ENCODE results near the gene ANKMY2.

Gene ANKMY2

GRCh38 chr7:16657656-16658279, 12.2 kb upstream of the ANKMY2 start:
- no peak for DNase-seq

- no peak for DNase-seq
These were observed 10.6 kb upstream of the ANKMY2 start for GRCh38 chr7:16656141-16656540.

- DNase-seq: no peak
These were observed 9.8 kb upstream of the ANKMY2 start for GRCh38 chr7:16655394-16655793.

DNA sequence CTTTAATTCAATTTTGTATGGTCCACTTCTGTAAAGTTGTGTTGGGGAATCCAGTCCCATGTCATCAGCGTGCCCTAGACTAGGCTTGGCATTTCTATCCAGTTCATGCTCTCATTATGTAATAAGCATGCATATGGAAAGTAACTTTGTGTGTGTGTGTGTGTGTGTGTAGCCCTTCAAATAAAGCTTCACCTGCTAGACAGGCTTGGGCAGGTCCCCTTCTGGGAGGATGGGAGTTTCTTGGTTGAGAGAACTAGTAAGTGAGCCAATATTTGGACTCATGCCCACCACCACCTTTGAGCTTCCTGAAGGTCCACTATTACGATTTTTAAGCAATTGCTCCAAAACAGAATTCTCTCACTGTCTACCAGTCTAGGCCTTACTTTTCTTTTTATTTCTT, 7.3 kb upstream of the ANKMY2 start:
- DNase-seq: no peak

GRCh38 chr7:16652240-16652583, 6.7 kb upstream of the ANKMY2 start:
- no peak for DNase-seq

GRCh38 chr7:16651396-16652239, 6.1 kb upstream of the ANKMY2 start:
- DNase-seq: no peak

- no peak for DNase-seq
These were observed 4.7 kb upstream of the ANKMY2 start for GRCh38 chr7:16650266-16650665.

DNA sequence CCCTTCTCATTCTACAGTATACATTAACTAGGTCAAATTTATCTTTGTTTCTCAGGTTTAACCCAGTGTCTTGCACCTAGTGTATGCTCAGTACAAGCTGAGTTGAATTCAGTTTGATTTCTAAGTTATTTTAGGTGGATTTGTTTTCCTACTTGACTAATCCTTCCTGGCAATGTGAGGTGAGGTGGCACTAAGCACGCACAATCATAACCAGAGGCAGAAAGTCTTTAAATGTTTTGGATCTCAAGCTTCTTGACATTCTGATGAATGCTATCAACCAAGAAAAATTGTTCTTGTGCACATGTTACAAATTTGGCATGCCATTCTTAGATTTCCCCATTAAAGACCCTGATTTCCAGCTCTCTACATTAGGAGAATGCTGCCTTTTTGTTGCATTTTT, 3.6 kb upstream of the ANKMY2 start:
- DNase-seq: no peak

DNA sequence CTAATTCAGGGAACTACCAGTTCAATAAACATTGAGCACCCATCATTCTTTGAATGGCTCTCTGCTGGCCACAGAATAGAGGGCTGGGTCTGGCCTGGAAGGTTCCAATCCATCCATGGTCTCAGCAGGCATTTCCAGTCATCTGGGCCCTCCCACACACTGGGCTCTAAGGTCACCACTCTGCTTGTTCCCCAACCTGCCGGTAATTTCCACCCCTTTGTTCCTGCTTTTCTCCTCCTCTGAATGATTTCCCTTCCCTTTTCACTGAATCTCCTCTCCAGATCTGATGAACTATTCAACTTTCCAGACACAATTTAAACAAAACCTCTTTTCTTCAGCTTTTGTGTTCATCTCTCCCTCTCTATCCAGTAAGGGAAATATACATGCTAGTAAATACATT, 3.0 kb upstream of the ANKMY2 start:
- DNase-seq: no peak

DNA sequence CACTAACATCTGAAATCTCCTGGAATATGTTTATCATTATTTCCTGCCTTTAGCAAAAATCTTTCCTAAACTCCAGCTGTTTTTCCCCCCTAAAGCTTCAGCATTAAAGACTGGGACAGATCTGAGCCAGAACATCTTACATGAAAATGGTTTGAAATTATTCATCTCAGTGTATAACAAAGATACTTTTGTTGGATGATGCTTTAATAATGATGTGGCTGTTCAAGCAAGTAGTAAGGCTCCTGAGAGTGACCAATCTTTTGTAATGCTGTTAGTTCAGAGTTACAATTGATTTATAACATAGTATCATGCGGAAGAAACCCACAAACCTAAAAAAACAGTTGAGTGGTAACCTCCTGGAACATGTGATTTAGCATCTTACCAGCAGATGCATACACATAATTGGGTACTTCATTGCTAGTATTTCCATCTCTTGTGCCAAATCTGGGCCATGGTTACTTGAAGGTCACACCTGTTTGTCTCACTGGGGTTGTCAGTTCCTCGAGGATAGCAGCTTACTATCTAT, 1.9 kb upstream of the ANKMY2 start:
- DNase-seq: no peak

- DNase-seq: no peak
These were observed 1.0 kb upstream of the ANKMY2 start for GRCh38 chr7:16646472-16647072.

DNA sequence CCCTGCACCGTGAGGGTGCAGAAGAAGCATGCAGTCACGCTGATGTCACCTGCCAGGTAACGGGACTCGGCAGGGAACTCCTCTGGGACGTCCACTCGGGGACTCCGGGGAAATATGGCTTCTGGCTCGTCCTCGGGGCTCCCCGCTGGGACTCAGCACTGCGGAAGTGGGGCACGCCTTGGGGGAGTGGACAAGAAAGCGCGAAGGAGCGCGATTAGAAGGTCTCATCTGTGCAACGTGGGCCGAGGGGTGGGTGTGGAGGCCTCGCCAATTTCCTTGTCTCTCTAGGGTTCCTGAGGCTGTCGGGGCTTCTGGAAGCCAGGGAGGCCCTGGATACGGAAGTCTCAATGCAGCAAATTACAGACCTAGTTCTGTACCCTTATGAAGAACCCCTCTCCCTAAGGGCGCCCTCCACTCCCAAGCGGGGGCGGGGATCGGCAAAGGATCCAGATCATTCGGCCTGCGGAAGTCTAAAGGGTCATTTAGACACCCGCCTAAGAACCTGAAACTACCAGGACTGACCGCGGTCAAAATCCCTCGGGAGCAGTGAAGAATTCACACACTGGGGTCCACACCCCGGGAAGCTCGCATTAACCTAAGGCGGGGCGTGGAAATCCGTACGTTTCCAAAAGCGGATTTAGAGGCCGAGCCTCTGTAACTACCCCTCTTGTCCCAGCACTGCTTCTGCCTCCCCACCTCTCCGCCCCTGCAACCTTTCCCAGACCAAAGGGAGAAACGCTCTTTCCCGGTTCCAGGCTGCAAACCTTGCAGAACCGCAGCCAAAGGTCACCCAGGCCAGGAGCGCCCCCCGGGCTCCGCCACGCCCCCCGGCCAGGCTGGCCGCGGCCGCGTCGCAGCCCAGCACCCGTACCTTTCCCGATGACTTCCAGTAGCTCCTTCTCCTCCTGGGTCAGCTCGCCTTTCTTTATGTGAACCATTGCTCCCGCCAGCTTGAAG, 640 bp downstream of the ANKMY2 start:
- DNase-seq: peak; percentile 87

- DNase-seq: no peak
These were observed 1.4 kb downstream of the ANKMY2 start for GRCh38 chr7:16644157-16644556.

GRCh38 chr7:16638282-16639280, 7.0 kb downstream of the ANKMY2 start:
- no peak for DNase-seq

DNA sequence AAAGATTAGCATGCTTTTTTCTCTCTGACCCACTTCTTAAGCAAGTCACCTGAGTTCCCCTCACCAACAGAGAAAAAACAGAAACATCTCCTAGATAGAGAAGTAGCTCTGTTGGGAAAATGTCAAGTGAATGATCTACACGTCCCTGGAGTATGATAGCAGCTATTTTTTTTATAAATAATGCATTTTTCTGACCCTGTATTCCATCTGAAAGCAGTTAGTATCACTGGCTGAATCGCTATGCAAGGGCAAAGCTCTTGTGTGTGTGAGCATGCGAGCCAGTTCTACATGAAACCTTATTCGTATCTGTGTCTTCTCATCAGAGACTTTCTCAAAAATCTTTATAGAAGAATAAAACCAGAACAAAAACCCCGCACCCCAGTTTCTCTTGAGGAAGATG, 8.2 kb downstream of the ANKMY2 start:
- DNase-seq: no peak

- DNase-seq: no peak
These were observed 8.9 kb downstream of the ANKMY2 start for GRCh38 chr7:16636555-16637101.

DNA sequence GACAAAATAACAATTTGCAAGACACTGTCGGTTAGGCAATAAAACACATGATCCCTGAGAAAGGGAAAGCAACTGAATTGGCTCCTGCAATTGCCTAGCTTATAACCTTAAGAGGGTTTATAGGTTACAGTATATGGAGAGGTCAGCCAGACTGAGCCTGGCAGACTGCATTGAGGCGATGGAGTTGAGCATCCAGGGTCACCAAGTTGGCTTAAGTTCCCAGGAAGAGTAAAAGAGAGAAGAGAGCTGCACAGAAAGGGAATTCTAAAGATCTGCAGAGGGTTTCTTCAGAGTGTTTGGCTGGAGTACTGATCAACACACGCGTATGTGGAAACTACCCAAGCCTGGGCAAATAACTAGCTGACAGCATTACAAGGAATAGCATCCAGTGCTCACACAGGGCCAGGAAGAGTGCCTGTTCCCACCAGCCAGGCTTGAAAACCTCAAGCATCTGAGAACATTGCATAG, 11.2 kb downstream of the ANKMY2 start:
- no peak for DNase-seq

GRCh38 chr7:16630654-16631053, 14.9 kb downstream of the ANKMY2 start:
- DNase-seq: no peak

DNA sequence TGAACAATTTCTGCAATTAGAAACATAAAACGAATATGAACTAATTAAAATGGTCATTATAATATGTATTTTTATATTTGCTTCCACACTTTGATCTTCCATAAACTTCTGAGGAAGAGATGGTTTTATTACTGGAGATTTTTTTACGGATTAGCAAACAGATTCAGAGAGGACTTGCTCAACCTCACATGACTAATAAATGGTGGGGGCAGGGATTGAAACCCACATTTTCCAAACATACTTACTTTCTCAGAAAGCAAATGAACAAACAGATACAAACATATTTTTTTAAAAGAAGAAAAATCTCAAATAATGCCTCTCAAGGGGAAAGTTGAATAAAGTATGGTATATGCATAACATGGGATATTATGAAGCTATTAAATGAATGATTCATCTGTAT, 18.3 kb downstream of the ANKMY2 start:
- no peak for DNase-seq

DNA sequence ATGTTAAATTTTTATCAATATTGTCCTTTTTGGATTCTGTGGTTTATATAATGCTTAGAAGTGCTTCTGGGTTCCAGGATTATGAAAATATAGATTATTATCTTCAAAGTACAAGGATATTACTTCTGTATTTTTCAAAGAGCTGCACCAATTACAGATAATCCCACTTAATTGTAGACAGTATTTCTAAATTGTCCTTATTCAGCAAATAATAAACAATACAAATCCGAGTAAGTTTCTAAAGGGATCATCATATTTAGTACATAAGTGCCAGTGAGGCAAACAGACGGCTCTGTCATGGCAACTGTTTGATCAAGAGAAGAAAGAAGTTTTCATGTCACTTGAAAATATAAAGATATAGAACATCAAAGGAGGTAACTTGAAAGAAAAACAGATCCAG, 19.2 kb downstream of the ANKMY2 start:
- no peak for DNase-seq

- DNase-seq: no peak
These were observed 25.6 kb downstream of the ANKMY2 start for GRCh38 chr7:16619979-16620408.
